Calu3 (cell line): ENCODE results near the gene SSMEM1. TPM values are rescaled to one million over a fixed set of nuclear protein-coding genes. Genes with fewer than 3 reads are reported as not detected.
"Not testable (repeated sequence)": the region's sequence is repeated elsewhere in the genome, so short reads cannot be mapped to it uniquely, and the experiment has no call there.

Experiments
- BruUV-seq: library from RNA; stranded (reverse); fragments of 400-500 nt; replicated peaks from 2 replicates; lab custom pipeline; 2021; lab: Mats Ljungman, UMichigan
- CTCF ChIA-PET: fragments of 300-600 bp; sonication (Branson Sonifier 250); formaldehyde crosslinking; loops from one replicate; lab custom pipeline; 2022; ENCODE audit warnings: antibody characterized with exemption; lab: Charles Lee
- DNase-seq: peaks from one replicate; pipeline ENCODE4 v3.0.0; 2022
- H3K27ac Mint-ChIP-seq: one replicate; pipeline ENCODE4 v1.8.0; 2022; ENCODE audit warnings: mixed read lengths; ENCODE audit not compliant: unreplicated experiment
- H3K27me3 Mint-ChIP-seq: one replicate; pipeline ENCODE4 v1.8.0; 2022; ENCODE audit warnings: mixed read lengths; ENCODE audit not compliant: unreplicated experiment
- H3K36me3 Mint-ChIP-seq: one replicate; pipeline ENCODE4 v1.8.0; 2022; ENCODE audit warnings: mild to moderate bottlenecking, moderate library complexity, mixed read lengths; ENCODE audit not compliant: insufficient read depth, unreplicated experiment
- H3K4me1 Mint-ChIP-seq: one replicate; pipeline ENCODE4 v1.8.0; 2022; ENCODE audit warnings: mild to moderate bottlenecking, low read depth, mixed read lengths; ENCODE audit not compliant: unreplicated experiment
- H3K4me3 Mint-ChIP-seq: one replicate; pipeline ENCODE4 v1.8.0; 2022; ENCODE audit warnings: mild to moderate bottlenecking, low read depth, moderate library complexity, mixed read lengths; ENCODE audit not compliant: unreplicated experiment
- H3K9me3 Mint-ChIP-seq: one replicate; pipeline ENCODE4 v1.8.0; 2022; ENCODE audit warnings: low read depth, mixed read lengths; ENCODE audit not compliant: unreplicated experiment
- CTCF ChIP-seq: fragments of 200-600 bp; IDR thresholded peaks from one replicate; pipeline ENCODE4 v1.8.0; 2022; ENCODE audit warnings: antibody characterized with exemption; ENCODE audit not compliant: unreplicated experiment
- intact Hi-C: fragments of 100-400 bp; cut with micrococcal nuclease; formaldehyde crosslinking; loops from one replicate; pipeline ENCODE4 v1.10.0; 2022; ENCODE audit not compliant: unreplicated experiment
- total RNA-seq: library from RNA; stranded (reverse); gene quantifications from 2 replicates; pipeline ENCODE4 v1.2.3, GENCODE V29; 2022

The SSMEM1 gene
- total RNA-seq, 1 experiment from 2014 or later = not detected

GRCh38 chr7:130231792-130232191 is 24.1 kb downstream of the SSMEM1 start:
- BruUV-seq = no TSS peak
- H3K4me3 Mint-ChIP-seq = no peak overlapping the region
- H3K4me1 Mint-ChIP-seq = no peaks in the 10 kb centered on the region
- H3K27me3 Mint-ChIP-seq = peaks cover 10% of the 10 kb centered on the region
- no peaks in the 10 kb centered on the region for H3K9me3 Mint-ChIP-seq
- CTCF ChIA-PET = no interaction called here
- TF ChIP-seq CTCF = no peak
- DNase-seq = no peak
- no peak overlapping the region for H3K27ac Mint-ChIP-seq
- intact Hi-C loops = no loop called here
- no peaks in the 10 kb centered on the region for H3K36me3 Mint-ChIP-seq

- Mint-ChIP-seq H3K27me3 (peaks cover 10% of the 10 kb centered on the region), H3K36me3 (no peaks in the 10 kb centered on the region), H3K4me1 (no peaks in the 10 kb centered on the region), H3K4me3 (no peak overlapping the region), H3K27ac (no peak overlapping the region), H3K9me3 (no peaks in the 10 kb centered on the region)
- no peak for DNase-seq
- intact Hi-C loops = no loop called here
- no peak for TF ChIP-seq CTCF
- CTCF ChIA-PET = no interaction called here
- BruUV-seq = no TSS peak
Measured at GRCh38 chr7:130232209-130232608, 24.5 kb downstream of the SSMEM1 start.

GRCh38 chr7:130234078-130234477 is 26.4 kb downstream of the SSMEM1 start:
- no TSS peak for BruUV-seq
- Mint-ChIP-seq H3K4me1 (no peaks in the 10 kb centered on the region), H3K27me3 (peaks cover 10% of the 10 kb centered on the region), H3K27ac (no peak overlapping the region), H3K9me3 (no peaks in the 10 kb centered on the region), H3K36me3 (no peaks in the 10 kb centered on the region), H3K4me3 (no peak overlapping the region)
- intact Hi-C loops = no loop called here
- TF ChIP-seq CTCF = no peak
- DNase-seq = no peak
- CTCF ChIA-PET = no interaction called here

GRCh38 chr7:130236361-130236760 is 28.7 kb downstream of the SSMEM1 start:
- DNase-seq, H3K4me1 Mint-ChIP-seq, H3K36me3 Mint-ChIP-seq, BruUV-seq, H3K27ac Mint-ChIP-seq, H3K9me3 Mint-ChIP-seq, H3K27me3 Mint-ChIP-seq, CTCF ChIA-PET, intact Hi-C loops, H3K4me3 Mint-ChIP-seq: not testable (repeated sequence)

GRCh38 chr7:130240240-130240639 is 32.6 kb downstream of the SSMEM1 start:
- no peak for TF ChIP-seq CTCF
- no peak overlapping the region for H3K4me3 Mint-ChIP-seq
- intact Hi-C loops = loop anchor here (5.0 kb wide), 2 partner anchors 247 to 457 kb away; no protein-coding TSS in a partner anchor
- H3K9me3 Mint-ChIP-seq = no peaks in the 10 kb centered on the region
- H3K36me3 Mint-ChIP-seq = no peaks in the 10 kb centered on the region
- no peaks in the 10 kb centered on the region for H3K4me1 Mint-ChIP-seq
- BruUV-seq = no TSS peak
- H3K27me3 Mint-ChIP-seq = peaks cover 18% of the 10 kb centered on the region
- H3K27ac Mint-ChIP-seq = no peak overlapping the region
- no peak for DNase-seq
- CTCF ChIA-PET = no interaction called here
